GM19372 (cell line): ENCODE measurements around the gene PITX3.

ENCODE experiments used
- ATAC-seq: cut with Tn5 transposase; IDR thresholded peaks from one replicate; pipeline ENCODE4 v1.9.1; 2021; ENCODE audit warnings: mild to moderate bottlenecking, low read depth, moderate library complexity; ENCODE audit not compliant: unreplicated experiment

The PITX3 gene

DNA sequence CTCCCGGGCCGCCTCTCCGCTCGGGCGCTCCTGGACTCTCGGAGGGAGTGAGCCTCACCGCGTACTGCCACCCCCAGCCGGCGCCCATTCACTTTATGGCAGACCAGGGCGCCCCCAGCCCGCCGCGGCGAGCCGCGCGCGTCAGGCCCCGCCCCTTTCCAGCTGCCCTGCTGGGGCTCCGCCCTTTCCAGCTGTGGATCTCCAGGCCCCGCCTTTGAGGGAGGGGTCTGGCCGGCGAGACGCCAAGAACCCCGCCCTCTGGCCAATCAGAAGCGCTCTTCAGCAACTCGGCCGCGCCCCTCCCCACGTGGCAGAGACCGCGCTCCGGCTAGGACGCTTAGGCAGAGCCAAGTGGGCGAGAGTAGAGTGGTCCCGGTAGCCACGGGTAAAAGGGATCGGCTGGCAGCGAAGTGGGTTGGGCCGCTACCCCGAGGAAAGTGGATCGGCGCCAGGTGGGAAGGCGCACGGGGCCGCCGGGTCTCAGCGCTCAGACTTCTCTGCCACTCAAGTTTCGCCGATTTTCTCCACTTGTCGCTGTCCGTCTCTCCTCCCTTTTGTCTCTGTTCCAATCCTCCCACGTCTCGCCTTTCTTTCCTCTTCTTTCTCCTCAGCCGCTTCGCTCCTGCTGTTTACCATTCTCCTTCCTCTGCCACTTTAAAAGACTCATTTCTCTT lies at the start of gene PITX3:
TSS of gene PITX3 (minus strand) at position 69 of the 674 bp plus-strand sequence. CDS start 9,432 bp downstream, outside the sequence.
- ATAC-seq, result peak; percentile 33

DNA sequence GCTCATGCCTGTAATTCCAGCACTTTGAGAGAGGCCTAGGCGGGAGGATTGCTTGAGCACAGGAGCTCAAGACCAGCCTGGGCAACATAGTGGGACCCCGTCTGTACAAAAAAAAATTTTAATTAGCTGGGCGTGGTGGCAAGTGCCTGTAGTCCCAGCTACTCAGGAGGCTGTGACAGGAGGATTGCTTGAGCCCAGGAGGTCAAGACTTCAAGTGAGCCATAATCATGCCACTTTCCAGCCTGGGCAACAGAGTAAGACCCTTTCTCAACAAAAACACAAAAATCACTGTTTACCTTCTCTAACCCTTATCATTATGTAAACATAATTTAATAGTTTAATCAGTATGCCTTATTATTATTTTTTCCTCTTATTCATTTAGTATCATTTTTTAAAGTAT lies 48.5 kb upstream of the PITX3 start:
- ATAC-seq, result no peak

DNA sequence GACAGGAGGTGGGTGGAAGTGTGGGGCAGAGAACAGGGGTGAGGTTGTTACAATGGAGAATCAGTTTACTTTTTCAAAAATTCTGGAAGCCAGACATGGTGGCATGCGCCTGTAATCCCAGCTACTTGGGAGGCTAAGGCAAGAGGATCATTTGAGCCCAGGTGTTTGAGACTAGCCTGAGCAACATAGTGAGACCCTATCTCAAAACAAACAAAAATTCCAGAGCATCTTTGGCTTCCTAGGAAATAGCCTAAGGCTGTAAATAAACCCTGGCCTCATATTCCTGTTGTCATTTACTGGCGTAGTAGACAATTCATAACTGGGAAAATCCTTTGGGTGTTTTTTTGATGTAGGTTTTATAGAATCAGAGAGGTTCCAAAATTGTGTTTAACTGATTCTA lies 48.0 kb upstream of the PITX3 start:
- no peak for ATAC-seq

DNA sequence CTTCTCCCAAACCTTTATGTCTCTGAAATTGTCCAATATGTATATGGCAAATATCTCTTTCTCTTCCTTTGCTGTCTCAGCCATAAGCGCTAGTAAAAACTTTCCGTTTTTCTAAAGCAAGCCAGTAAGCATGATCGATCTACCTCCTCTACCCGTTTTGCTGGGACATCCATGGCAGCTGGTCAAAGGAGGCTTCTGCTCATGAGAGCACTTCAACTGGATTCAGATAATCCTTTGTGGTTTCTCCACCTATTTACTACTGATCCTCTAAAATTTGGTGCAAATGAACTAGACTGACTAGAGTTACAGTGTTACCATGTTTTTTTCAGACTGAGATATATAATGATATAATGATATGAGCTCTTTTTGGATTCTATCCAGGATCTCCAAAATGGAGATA lies 46.7 kb upstream of the PITX3 start:
- ATAC-seq, result no peak

DNA sequence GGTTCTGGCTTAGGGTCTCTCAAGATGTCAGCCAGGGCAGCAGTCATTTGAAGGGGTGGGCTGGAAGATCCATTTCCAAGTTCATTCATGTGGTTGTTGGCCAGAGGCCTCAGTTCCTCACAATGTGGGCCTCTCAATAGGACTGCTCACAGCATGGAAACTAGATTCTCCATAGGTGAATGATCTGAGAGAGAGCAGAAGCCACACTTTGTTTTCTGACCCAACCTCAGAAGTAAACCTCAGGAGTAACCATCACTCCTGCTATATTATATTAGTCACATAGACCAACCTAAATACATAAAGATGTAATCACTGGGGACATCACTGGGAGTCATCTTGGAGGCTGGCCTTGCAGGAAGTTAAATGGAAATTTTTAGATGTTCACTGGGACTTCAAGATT lies 46.2 kb upstream of the PITX3 start:
- no peak for ATAC-seq

DNA sequence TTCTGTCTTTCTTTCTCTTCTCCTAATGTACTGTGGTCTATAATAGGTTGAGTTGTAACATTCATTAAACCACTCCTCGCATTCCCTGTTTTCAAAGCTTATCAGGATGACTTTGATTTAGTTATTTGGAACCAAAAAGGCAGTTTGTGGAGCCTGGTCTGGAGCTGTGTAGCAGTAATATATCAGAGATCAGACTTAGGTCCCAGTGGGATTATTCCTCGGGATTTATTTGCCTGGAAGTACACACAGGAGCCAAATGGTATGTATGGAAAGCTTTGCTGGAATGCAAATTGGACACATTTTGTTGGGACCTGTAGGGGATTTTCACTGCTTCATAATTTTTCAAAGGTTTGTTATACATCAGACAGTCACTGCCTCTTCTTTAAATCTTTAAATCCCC lies 44.9 kb upstream of the PITX3 start:
- no peak for ATAC-seq

DNA sequence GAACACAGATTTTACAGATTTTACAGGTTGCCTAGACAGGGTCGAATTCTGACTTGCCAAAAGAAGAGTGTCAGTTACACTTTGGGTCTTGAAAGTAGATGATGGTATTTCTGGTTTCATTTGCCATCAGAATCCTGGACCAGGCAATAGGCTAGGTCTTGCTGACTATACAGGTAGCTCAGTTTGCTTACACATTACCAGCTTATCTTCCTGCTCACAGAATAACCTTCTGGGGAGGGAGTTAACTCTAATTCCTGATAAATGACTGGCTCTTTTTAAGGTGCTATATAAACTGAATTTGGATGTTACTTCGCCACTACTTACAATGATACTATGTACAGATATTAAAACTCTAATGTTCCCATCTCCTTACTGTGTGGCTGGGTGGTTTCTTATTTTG lies 43.8 kb upstream of the PITX3 start:
- ATAC-seq, result no peak

DNA sequence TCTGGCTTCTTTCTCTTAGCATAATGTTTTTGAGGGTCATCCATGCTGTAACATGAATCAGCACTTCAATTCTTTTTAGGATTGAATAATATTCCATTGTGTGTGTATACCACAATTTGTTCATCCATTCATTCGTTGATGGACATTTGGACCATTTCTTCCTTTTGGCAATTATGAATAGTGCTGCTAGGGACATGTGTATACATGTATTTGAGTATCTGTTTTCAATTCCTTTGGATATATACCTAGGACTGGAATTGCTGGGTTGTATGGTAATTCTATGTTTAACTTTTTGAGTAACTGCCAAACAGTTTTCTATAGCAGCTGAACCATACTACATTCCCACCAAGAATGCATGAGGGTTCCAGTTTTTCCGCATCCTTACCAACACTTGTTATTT lies 43.2 kb upstream of the PITX3 start:
- no peak for ATAC-seq

DNA sequence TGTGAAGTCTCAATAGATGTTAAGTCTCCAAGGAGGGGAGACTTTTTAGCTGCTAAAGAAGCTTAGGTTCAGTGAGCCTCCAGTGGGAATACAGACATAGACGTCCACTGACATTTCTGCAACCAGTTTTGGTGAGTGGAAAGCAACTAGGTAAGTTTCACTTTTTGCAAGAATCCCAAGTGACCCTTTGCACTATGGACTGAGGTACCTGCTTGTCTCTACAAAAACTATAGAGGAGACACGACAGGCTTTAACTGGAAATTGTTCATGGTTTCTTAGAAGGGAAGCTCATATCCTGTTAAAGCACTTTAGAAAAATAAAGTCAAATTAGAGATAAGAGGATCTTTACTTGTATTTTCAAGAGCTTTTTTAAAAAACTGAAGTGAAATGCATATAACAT lies 42.6 kb upstream of the PITX3 start:
- no peak for ATAC-seq

DNA sequence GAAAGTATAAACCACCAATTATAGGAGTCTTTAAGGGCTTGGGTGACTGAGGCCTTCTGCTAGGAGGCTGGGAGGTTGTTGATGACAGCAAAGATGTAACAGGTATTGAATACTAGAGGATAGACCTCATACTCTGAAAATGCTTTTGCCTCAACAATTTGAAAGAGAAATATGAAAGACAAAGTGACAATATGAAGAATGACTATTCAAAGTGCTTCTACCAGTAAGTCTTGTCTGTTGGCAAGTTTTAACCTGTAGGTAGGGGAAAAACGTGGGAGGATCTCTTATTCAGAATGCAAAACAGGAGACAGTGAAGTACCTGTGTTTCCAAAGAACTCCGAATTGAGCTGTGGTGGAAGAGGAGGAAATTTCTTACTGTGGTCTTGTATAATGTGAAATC lies 42.2 kb upstream of the PITX3 start:
- ATAC-seq, result no peak

DNA sequence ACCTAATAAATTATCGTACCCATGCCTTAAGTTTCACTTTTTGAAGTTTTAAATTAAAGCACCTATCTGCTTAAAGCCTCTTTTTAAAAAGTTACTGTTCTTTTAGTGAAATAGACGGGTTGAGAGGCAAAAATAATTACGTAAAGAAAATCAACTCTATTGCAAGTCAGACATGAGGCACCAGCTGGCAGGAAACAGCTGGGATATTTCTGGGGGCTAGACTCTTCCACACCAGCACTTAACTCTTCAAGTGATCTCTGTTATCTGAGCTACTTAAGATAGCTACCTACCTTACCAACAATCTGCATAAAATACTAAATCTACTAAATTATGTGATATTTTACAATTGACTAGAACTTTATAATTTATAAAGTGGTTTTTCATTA lies 39.8 kb upstream of the PITX3 start:
- ATAC-seq, result no peak

DNA sequence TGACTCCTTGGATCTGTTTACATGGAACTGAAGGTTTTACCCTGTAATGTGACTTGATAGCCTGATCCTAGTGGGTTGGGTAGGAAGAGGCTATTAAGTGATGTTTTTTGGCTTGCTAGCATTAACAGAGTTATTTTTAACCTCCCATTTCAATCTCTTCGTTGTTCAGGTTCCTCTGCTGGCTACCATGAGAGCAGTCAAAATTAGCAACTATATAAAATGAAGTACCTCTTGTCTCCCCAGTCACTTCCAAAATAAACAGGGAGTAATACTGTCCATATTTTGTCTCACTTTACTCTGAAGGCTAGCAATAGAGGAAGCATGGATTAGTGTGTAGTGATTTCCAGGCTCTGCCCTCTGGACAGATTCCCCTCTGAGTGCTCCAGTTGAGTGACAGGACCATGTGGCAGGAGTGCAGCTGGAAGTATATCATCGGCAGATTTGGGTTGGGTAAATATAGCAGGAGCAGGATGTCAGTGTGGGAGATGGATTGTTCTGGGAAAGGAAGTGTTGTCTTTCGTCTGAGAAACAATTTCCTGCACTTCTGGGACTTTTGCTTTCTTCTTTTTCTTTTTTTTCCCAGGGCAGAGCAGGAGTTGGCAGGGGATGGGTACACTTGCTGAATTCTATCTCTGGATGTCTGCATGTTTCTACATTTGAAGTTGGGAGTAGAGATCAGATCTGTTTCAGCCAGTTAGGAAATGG lies 39.2 kb upstream of the PITX3 start:
- ATAC-seq, result no peak

DNA sequence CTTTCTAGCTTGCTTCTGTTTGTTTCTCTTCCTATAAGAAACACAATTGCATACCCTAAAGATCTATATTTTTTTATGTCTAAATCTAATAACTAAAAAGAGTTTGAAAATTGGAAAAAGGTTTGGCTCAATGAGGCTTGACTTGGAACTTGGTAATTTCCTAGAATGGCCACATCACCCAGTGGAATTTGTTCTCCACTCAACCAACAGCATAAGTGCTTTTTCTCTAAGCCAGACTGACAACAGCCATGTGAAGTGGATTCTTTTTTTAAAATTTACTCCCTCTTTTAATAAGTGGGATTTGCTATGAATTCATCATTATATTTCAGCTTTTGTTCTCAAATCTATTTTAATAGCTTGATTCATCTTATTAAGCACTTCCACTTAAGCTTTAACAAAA lies 37.8 kb upstream of the PITX3 start:
- ATAC-seq, result no peak

DNA sequence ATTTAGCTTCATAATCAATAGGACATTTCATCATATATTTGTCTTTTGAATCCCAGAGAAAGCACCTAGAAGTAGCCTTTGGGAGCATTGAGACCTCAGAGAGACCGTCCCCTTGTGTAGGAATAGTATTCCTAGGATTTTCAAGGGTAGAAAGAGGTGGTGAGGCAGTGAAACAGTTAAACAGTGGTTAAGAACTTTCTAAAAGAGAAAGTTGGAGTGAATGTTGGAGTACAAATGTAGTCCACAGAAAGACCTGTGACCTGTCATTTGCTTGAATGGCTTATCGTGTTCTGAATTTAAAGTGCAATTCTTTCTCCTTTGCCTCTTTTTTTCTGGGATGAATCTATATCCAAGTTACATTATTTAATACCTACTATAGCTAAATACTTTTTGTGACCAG lies 34.0 kb upstream of the PITX3 start:
- no peak for ATAC-seq

DNA sequence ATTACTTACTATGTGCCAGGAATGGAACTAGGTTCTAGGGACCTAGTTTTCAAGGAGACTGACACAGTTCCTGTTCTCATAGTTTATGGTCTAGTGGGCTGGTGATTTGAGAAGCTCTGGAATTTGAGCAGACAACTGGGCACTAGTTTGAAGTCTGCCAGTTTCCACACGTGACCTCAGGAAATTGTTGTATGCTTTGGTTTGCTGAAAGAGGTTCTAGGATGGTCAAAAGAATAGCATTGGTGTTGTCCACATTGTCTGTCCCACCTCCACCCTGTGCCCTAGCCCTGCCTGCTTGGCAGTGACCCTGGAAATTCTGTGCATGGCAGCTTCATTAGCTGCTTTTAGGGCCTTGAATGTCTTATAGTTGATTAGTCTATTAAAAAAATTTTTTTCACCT lies 32.8 kb upstream of the PITX3 start:
- no peak for ATAC-seq

DNA sequence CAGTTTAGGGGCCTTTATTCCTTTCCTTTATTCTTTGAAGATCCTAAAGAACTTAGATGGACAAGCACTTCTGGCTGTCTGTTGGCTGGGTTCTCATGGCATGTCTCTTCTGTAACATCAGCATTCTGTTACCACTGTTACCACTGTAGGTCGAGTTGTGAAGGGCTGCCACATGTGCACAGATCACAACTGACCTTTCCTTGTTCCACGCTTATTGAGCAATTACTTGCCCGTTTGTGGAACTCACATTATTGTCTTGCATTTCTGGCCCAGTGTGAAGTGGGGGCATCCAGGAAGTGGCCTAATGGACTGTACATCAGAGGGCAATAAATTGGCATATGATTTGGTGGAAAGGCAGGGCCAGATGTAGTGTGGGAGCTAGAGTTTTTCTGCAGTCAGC lies 27.7 kb upstream of the PITX3 start:
- no peak for ATAC-seq

DNA sequence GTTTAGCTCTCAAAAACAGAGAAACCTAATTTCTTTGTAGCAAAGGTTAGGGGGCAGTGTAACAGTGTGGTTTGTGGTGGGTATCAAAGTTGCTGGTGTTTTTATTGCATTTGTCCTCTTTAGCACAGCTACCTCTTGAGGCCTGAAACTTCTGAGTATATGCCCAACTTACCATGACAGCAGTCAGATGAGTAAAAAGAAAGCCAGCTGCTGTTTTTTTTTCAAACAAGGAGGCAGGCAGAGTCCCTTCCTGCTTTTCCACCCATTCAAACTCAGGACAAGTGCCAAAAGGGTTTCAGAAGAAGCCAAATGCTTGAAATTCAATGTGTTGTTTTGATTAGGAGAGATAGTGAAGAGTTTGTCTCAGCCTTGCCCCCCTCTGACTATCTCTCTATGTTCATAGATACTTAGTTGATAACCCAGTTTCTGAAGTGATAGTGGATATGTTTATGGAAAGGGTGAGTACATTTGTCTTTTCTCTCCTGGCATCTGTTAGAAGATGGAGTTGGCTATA lies 27.1 kb upstream of the PITX3 start:
- no peak for ATAC-seq

DNA sequence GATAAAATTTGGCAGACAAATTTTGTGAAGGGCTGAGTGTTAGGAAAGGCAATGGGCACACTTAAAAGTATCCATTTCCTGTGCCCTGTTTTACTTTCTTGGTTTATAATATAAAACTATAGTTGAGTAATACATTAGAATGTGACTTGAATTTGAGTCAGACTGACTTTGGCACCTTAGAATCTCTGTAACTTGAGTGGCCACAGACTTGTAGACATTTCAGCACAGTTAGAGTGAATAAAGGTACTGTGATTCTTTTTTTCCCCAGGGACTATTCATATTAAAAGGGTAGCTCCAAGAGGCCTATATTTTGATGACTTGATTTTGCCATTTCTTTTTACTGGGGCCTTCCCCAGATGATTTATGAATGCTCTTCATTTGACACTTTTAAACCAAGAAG lies 26.4 kb upstream of the PITX3 start:
- no peak for ATAC-seq

DNA sequence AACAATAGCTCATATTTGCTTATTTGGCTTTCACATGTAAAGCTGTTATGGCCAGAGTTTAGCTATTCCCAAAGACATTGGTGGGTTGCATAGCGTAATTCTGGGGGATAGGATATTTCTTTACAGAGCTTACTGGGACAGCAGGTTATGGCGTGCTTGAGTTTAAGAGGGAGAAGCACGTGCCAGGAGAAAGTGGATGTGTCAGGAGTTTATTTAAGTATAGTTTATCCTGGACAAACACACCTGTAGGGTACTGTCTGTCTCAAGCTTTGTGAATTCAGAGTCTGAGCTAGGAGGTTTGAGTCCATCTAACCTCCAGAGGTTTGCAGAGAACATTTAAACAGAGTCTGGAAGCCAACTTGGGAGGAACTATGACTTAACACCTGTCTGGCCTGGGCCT lies 25.4 kb upstream of the PITX3 start:
- no peak for ATAC-seq

DNA sequence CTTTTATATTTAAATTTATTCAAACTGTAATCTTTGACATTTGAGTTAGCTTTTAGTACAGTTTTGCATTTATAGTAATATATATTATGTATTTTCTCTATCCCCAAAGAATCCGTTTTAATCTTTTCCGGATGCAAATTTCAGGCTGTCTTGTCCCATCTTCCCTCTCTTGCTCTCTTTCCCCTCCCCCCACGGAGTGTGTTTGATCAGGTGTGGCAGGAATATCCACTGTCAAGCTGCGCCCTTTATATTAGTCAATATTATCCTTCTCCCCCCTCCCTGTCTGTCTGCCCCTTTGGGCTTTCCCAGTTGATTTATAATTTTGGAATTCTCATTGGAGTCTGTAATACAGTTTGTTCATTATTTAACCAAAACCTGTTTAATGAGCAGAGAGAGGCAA lies 23.1 kb upstream of the PITX3 start:
- ATAC-seq, result no peak

DNA sequence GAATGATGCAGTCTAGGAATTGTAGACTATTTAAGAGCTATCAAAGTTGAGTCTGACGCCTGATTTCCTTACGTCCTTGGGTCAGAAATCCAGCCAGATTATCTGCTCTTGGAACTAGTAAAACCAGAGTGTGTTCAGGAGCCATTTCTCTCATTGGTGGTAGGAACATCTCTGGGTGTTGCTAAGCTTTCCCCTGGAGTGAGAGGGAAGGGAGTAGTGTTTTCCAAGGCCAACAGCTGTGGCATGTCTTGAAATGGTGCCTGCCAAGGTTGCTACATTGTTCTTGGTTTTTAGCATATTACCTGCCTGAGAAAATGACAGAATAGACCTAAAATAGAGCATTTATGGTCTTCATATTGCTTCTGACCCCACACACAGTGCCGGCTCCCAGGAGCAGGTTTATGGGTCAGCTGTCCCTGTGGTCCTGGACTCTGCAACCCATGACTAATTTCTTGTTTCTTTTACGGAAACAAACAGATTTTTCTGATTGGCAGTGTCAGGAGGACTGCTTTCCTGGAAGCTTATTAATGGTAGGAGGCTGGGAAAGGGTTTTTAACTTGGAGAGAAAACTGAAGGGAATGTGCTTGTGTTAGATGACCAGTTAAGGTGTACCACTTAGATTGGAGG lies 21.5 kb upstream of the PITX3 start:
- ATAC-seq, result no peak

DNA sequence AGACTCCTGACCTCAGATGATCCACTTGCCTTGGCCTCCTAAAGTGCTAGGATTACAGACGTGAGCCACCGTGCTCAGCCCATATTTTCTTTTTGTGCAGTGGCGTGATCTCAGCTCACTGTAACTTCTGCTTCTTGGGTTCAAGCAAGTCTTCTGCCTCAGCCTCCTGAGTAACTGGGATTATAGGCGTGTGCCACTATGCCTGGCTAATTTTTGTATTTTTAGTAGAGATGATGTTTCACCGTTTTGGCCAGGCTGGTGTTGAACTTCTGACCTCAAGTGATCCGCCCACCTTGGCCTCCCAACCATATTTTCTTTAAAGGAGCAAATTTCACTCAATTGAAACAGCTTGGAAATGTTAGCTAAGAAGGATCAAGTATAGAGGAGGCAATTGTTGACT lies 20.5 kb upstream of the PITX3 start:
- no peak for ATAC-seq
